Measurements from ENCODE around the gene UNC119. TPM values are rescaled to one million over a fixed set of nuclear protein-coding genes. Genes with fewer than 3 reads are reported as not detected.
A peak's percentile ranks its signal among the peaks of the same experiment; 100 is the strongest.

Gene UNC119
- total and polyA plus RNA-seq, 2 of the 13 experiments (the other 11 are each of a cell fraction or from before 2014, with no cell fraction given): 10.4 to 63.1 TPM

GRCh38 chr17:28552176-28552999 lies at the start of gene UNC119 (continued):
- TF ChIP-seq RARG (CRISPR knock-in tag; IDR thresholded peaks at IDR 0.05; ENCODE audit: low read depth) (no peak), MAFF (IDR thresholded peaks at IDR 0.05; ENCODE audit: low read depth, low read length) (no peak), ZNF263 (CRISPR knock-in tag; IDR thresholded peaks at IDR 0.05) (0 out of 2 replicates have a peak, but pooled peaks have one; percentile 55), HOXA5 (CRISPR knock-in tag; IDR thresholded peaks at IDR 0.05) (peak; percentile 61; the same call in 1 of the 2 replicates), U2AF1 (optimal IDR thresholded peaks at IDR 0.05; ENCODE audit: low read depth, low read length) (no peak), HNRNPLL (IDR thresholded peaks at IDR 0.05; ENCODE audit: low read depth, low read length, poor library complexity, severe bottlenecking) (peak; percentile 50), ZNF282 (IDR thresholded peaks at IDR 0.05; ENCODE audit: partially characterized antibody) (no peak), HOXA3 (CRISPR knock-in tag; IDR thresholded peaks at IDR 0.05) (peak; percentile 42; the same call in 1 of the 2 replicates), MED8 (CRISPR knock-in tag; IDR thresholded peaks at IDR 0.05; ENCODE audit: insufficient replicate concordance) (no peak), ZNF460 (CRISPR knock-in tag; IDR thresholded peaks at IDR 0.05; ENCODE audit: borderline replicate concordance) (no peak), ZNF644 (CRISPR knock-in tag; IDR thresholded peaks at IDR 0.05; ENCODE audit: low read depth) (no peak), IRX3 (CRISPR knock-in tag; IDR thresholded peaks at IDR 0.05; ENCODE audit: borderline replicate concordance, low read depth) (peak; percentile 64; the same call in 1 of the 2 replicates), EZH2 (conservative IDR thresholded peaks at IDR 0.05; ENCODE audit: low read depth, low read length) (no peak), ZNF687 (CRISPR knock-in tag; IDR thresholded peaks at IDR 0.05) (peak; percentile 78), ZNF207 (IDR thresholded peaks at IDR 0.05; ENCODE audit: borderline replicate concordance) (no peak), ZSCAN21 (CRISPR knock-in tag; IDR thresholded peaks at IDR 0.05; ENCODE audit: borderline replicate concordance) (peak; percentile 72), PHF8 (CRISPR knock-in tag; IDR thresholded peaks at IDR 0.05) (peak; percentile 83), AKAP8 (CRISPR knock-in tag; IDR thresholded peaks at IDR 0.05) (no peak), THAP11 (CRISPR knock-in tag; IDR thresholded peaks at IDR 0.05) (peak; percentile 50), PHF20 (CRISPR knock-in tag; IDR thresholded peaks at IDR 0.05) (peak; percentile 51; the same call in 1 of the 2 replicates), ZNF30 (CRISPR knock-in tag; IDR thresholded peaks at IDR 0.05) (0 out of 2 replicates have a peak, but pooled peaks have one; percentile 43), SP1 (IDR thresholded peaks at IDR 0.05) (no peak), SP1 (CRISPR knock-in tag; IDR thresholded peaks at IDR 0.05) (peak; percentile 15; the same call in 1 of the 2 replicates), ZBTB14 (CRISPR knock-in tag; IDR thresholded peaks at IDR 0.05) (no peak), ZNF589 (CRISPR knock-in tag; conservative IDR thresholded peaks at IDR 0.05) (no peak), MLX (CRISPR knock-in tag; IDR thresholded peaks at IDR 0.05) (no peak)
